Measurements from ENCODE around the gene NGEF. TPM values are rescaled to one million over a fixed set of nuclear protein-coding genes. Genes with fewer than 3 reads are reported as not detected.

NGEF gene
- total RNA-seq, 3 donors from 2014 or later = 1.6 to 6.3 TPM; not detected in 1

GRCh38 chr2:232949016-232949415, 64.0 kb downstream of the NGEF start:
- Histone ChIP-seq H3K4me3 (no peak overlapping the region), H3K27me3 (no peaks in the 10 kb centered on the region), H3K4me1 (no peaks in the 10 kb centered on the region), H3K27ac (no peak overlapping the region), H3K36me3 (no peaks in the 10 kb centered on the region), H3K9me3 (no peaks in the 10 kb centered on the region)
- TF ChIP-seq POLR2AphosphoS5 (IDR thresholded peaks at IDR 0.05) = no peak
- TF ChIP-seq CTCF (IDR thresholded peaks at IDR 0.05) = no peak
- no peak for TF ChIP-seq POLR2A (IDR thresholded peaks at IDR 0.05)
- DNase-seq (ENCODE audit: low spot score in 2 of 2) = no peak
- intact Hi-C loops (cut with DNase I; ENCODE audit: low total_unique reads) = no loop called here

GRCh38 chr2:232942831-232943230, 70.2 kb downstream of the NGEF start:
- Histone ChIP-seq H3K4me3 (no peak overlapping the region), H3K27ac (no peak overlapping the region), H3K9me3 (no peaks in the 10 kb centered on the region), H3K4me1 (no peaks in the 10 kb centered on the region), H3K36me3 (no peaks in the 10 kb centered on the region), H3K27me3 (no peaks in the 10 kb centered on the region)
- intact Hi-C loops (cut with DNase I; ENCODE audit: low total_unique reads) = no loop called here
- DNase-seq (ENCODE audit: low spot score in 2 of 2) = no peak
- TF ChIP-seq CTCF (IDR thresholded peaks at IDR 0.05) (no peak), POLR2A (IDR thresholded peaks at IDR 0.05) (no peak), POLR2AphosphoS5 (IDR thresholded peaks at IDR 0.05) (no peak)

GRCh38 chr2:232941912-232942594, 71.0 kb downstream of the NGEF start:
- Histone ChIP-seq H3K4me1 (no peaks in the 10 kb centered on the region), H3K36me3 (no peaks in the 10 kb centered on the region), H3K9me3 (no peaks in the 10 kb centered on the region), H3K27me3 (no peaks in the 10 kb centered on the region), H3K27ac (no peak overlapping the region), H3K4me3 (no peak overlapping the region)
- DNase-seq (ENCODE audit: low spot score in 2 of 2) = no peak
- no peak for TF ChIP-seq POLR2AphosphoS5 (IDR thresholded peaks at IDR 0.05)
- no peak for TF ChIP-seq POLR2A (IDR thresholded peaks at IDR 0.05)
- no peak for TF ChIP-seq CTCF (IDR thresholded peaks at IDR 0.05)
- intact Hi-C loops (cut with DNase I; ENCODE audit: low total_unique reads) = no loop called here

GRCh38 chr2:232941400-232941799, 71.7 kb downstream of the NGEF start:
- DNase-seq (ENCODE audit: low spot score in 2 of 2) = no peak
- no peak overlapping the region for H3K4me3 ChIP-seq
- no peaks in the 10 kb centered on the region for H3K4me1 ChIP-seq
- H3K36me3 ChIP-seq = no peaks in the 10 kb centered on the region
- no peak overlapping the region for H3K27ac ChIP-seq
- H3K27me3 ChIP-seq = no peaks in the 10 kb centered on the region
- H3K9me3 ChIP-seq = no peaks in the 10 kb centered on the region
- no peak for TF ChIP-seq POLR2AphosphoS5 (IDR thresholded peaks at IDR 0.05)
- no peak for TF ChIP-seq CTCF (IDR thresholded peaks at IDR 0.05)
- no peak for TF ChIP-seq POLR2A (IDR thresholded peaks at IDR 0.05)
- intact Hi-C loops (cut with DNase I; ENCODE audit: low total_unique reads) = no loop called here

GRCh38 chr2:232940724-232941123, 72.3 kb downstream of the NGEF start:
- H3K9me3 ChIP-seq = no peaks in the 10 kb centered on the region
- H3K27me3 ChIP-seq = no peaks in the 10 kb centered on the region
- H3K36me3 ChIP-seq = no peaks in the 10 kb centered on the region
- intact Hi-C loops (cut with DNase I; ENCODE audit: low total_unique reads) = no loop called here
- TF ChIP-seq POLR2A (IDR thresholded peaks at IDR 0.05) = no peak
- no peak for TF ChIP-seq CTCF (IDR thresholded peaks at IDR 0.05)
- TF ChIP-seq POLR2AphosphoS5 (IDR thresholded peaks at IDR 0.05) = no peak
- no peaks in the 10 kb centered on the region for H3K4me1 ChIP-seq
- no peak overlapping the region for H3K27ac ChIP-seq
- no peak for DNase-seq (ENCODE audit: low spot score in 2 of 2)
- H3K4me3 ChIP-seq = no peak overlapping the region
